ENCODE data around the gene DLG1.

DNA sequence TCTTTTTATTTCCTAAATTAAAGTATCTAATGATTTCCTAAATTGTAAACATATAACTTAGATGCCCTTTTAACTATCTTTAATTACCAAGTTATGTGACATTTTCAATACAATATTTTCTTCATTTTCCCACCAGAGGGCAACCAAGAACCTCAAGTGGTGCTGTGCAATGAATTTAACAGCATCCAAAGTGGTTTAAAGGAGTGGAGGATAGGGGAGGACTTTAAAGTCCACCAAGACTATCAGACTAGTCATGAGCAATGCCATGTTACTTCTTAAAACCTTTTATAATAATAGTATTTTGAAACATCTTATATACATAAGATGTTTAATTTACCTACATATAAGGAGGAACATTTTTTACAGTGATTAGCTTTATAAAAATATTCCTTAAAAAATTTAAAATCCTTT is 74.4 kb downstream of the DLG1 start:
- TF ChIP-seq TAF1 (conservative IDR thresholded peaks at IDR 0.05) (no peak), FOXA2 (IDR thresholded peaks at IDR 0.05) (no peak)
- TF ChIP-seq, protein P1, sequence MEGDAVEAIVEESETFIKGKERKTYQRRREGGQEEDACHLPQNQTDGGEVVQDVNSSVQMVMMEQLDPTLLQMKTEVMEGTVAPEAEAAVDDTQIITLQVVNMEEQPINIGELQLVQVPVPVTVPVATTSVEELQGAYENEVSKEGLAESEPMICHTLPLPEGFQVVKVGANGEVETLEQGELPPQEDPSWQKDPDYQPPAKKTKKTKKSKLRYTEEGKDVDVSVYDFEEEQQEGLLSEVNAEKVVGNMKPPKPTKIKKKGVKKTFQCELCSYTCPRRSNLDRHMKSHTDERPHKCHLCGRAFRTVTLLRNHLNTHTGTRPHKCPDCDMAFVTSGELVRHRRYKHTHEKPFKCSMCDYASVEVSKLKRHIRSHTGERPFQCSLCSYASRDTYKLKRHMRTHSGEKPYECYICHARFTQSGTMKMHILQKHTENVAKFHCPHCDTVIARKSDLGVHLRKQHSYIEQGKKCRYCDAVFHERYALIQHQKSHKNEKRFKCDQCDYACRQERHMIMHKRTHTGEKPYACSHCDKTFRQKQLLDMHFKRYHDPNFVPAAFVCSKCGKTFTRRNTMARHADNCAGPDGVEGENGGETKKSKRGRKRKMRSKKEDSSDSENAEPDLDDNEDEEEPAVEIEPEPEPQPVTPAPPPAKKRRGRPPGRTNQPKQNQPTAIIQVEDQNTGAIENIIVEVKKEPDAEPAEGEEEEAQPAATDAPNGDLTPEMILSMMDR (IDR thresholded peaks at IDR 0.05; ENCODE audit: low read depth, low read length, missing input control) = peak; percentile 46

Measured in liver (tissue), 3 donors.